ENCODE results near the gene MAML1. TPM values are rescaled to one million over a fixed set of nuclear protein-coding genes. Genes with fewer than 3 reads are reported as not detected.

The MAML1 gene
- total RNA-seq, 1 experiment from 2014 or later = 42.2 TPM

- TF ChIP-seq AR (CRISPR knock-in tag; IDR thresholded peaks at IDR 0.05) (no peak), HMGXB4 (CRISPR knock-in tag; IDR thresholded peaks at IDR 0.05) (no peak)
Observed at GRCh38 chr5:179798144-179798770, 65.6 kb downstream of the MAML1 start (continued).

GRCh38 chr5:179798771-179799643 lies 66.4 kb downstream of the MAML1 start:
- no peak overlapping the region for H3K4me3 Mint-ChIP-seq
- H3K4me1 Mint-ChIP-seq = peaks cover 35% of the 10 kb centered on the region
- H3K27me3 Mint-ChIP-seq (ENCODE audit: low read depth) = no peaks in the 10 kb centered on the region
- no peak overlapping the region for H3K27ac Mint-ChIP-seq
- ChIA-PET CTCF (interaction anchor here (5.7 kb wide), 1 partner anchor 36 kb away, joined by 39 read pairs; no protein-coding TSS in a partner anchor), POLR2A (no interaction called here)
- H3K36me3 Mint-ChIP-seq = peaks cover 18% of the 10 kb centered on the region
- DNase-seq (ENCODE audit: low spot score) = no peak
- no peak for ATAC-seq
- no peaks in the 10 kb centered on the region for H3K9me3 Mint-ChIP-seq
- TF ChIP-seq RORB (CRISPR knock-in tag; IDR thresholded peaks at IDR 0.05) (no peak), USF2 (CRISPR knock-in tag; IDR thresholded peaks at IDR 0.05) (no peak), GABPB1 (CRISPR knock-in tag; IDR thresholded peaks at IDR 0.05) (no peak), HMGA2 (CRISPR knock-in tag; IDR thresholded peaks at IDR 0.05) (no peak), SMAD3 (CRISPR knock-in tag; IDR thresholded peaks at IDR 0.05; ENCODE audit: borderline replicate concordance) (no peak), ZNF232 (CRISPR knock-in tag; IDR thresholded peaks at IDR 0.05) (no peak), ATF1 (CRISPR knock-in tag; IDR thresholded peaks at IDR 0.05) (no peak), NR3C1 (CRISPR knock-in tag; conservative IDR thresholded peaks at IDR 0.05; ENCODE audit: low read depth) (no peak), ARID4B (CRISPR knock-in tag; IDR thresholded peaks at IDR 0.05; ENCODE audit: borderline replicate concordance) (no peak), PRDM15 (CRISPR knock-in tag; IDR thresholded peaks at IDR 0.05) (no peak), TEAD1 (CRISPR knock-in tag; IDR thresholded peaks at IDR 0.05) (no peak), ZBTB21 (CRISPR knock-in tag; IDR thresholded peaks at IDR 0.05; ENCODE audit: borderline replicate concordance) (no peak), IRF2 (CRISPR knock-in tag; IDR thresholded peaks at IDR 0.05; ENCODE audit: borderline replicate concordance, low read depth) (no peak), ATF3 (CRISPR knock-in tag; conservative IDR thresholded peaks at IDR 0.05) (no peak), NFE2L1 (CRISPR knock-in tag; IDR thresholded peaks at IDR 0.05) (no peak), EMX1 (CRISPR knock-in tag; IDR thresholded peaks at IDR 0.05) (no peak), NR1H2 (CRISPR knock-in tag; IDR thresholded peaks at IDR 0.05) (no peak), MLX (CRISPR knock-in tag; IDR thresholded peaks at IDR 0.05) (no peak)

Measured in WTC11 (cell line).